Endothelial cell of umbilical vein (primary cell): ENCODE measurements around the gene TXNRD2. TPM values are rescaled to one million over a fixed set of nuclear protein-coding genes. Genes with fewer than 3 reads are reported as not detected.

Experiments used
- BruUV-seq: library from RNA; stranded (reverse); fragments of 400-500 nt; replicated peaks from 2 replicates; lab custom pipeline; 2021; lab: Mats Ljungman, UMichigan
- CTCF ChIA-PET: fragments of 300-600, 350-600 bp; sonication (Branson Sonifier 250); formaldehyde crosslinking; loops from one replicate; lab custom pipeline; 2021; ENCODE audit warnings: antibody characterized with exemption, inconsistent platforms; lab: Charles Lee
- POLR2A ChIA-PET: fragments of 300-600, 350-600 bp; sonication (Branson Sonifier 250); formaldehyde crosslinking; loops from one replicate; lab custom pipeline; 2021; ENCODE audit warnings: antibody characterized with exemption, inconsistent platforms; lab: Charles Lee
- DNase-seq: peaks from one replicate; pipeline ENCODE4 v3.0.0-alpha.2; 2011; ENCODE audit warnings: low read depth, low spot score
- FAIRE-seq: peaks from 2 replicates; lab custom pipeline; 2011; peaks lifted over from hg19 to GRCh38; lab: Jason Lieb, UNC
- H2AFZ ChIP-seq: 2 replicates; pipeline ENCODE4 v1.6.0; 2012; ENCODE audit warnings: low read depth, low read length, control low read depth, inconsistent platforms
- H3K27ac ChIP-seq: 2 replicates; pipeline ENCODE4 v1.5.1; 2011; ENCODE audit warnings: low read depth, mild to moderate bottlenecking, control low read depth, low read length, moderate library complexity; ENCODE audit not compliant: insufficient read depth
- H3K27me3 ChIP-seq, 2 experiments: 2 replicates each; pipeline versions ENCODE4 v1.6.0 to v1.6.1; 2011; ENCODE audit warnings: low read length in 2 of 2, mixed read lengths in 1 of 2; ENCODE audit not compliant: control insufficient read depth in 2 of 2, insufficient read depth in 2 of 2
- H3K36me3 ChIP-seq, 2 experiments: 2 replicates in 1 of 2; 3 replicates in 1 of 2; pipeline ENCODE4 v1.5.1; 2011; ENCODE audit warnings: low read length in 2 of 2, mild to moderate bottlenecking in 1 of 2, moderate library complexity in 1 of 2; ENCODE audit not compliant: control insufficient read depth in 2 of 2, insufficient read depth in 2 of 2; ENCODE audit errors: extremely low read depth in 1 of 2
- H3K4me1 ChIP-seq: 3 replicates; pipeline ENCODE4 v1.5.1; 2011; ENCODE audit warnings: mild to moderate bottlenecking, low read length; ENCODE audit not compliant: control insufficient read depth, insufficient read depth; ENCODE audit errors: extremely low read depth
- H3K4me2 ChIP-seq: 2 replicates; pipeline ENCODE4 v1.6.1; 2011; ENCODE audit warnings: low read length, control low read depth, mixed read lengths; ENCODE audit not compliant: insufficient read depth
- H3K4me3 ChIP-seq, 3 experiments: fragments of 200-600 bp in 1 of 3; sonication (generic), shearing (Covaris generic) in 1 of 3; replicated peaks in 1 of 3; 2 replicates each; pipeline ENCODE4 v1.5.1; 2011 to 2016; ENCODE audit warnings: control low read depth in 3 of 3, low read length in 3 of 3, mild to moderate bottlenecking in 2 of 3, inconsistent platforms in 1 of 3, low read depth in 1 of 3, moderate library complexity in 1 of 3; ENCODE audit not compliant: insufficient read depth in 1 of 3
- H3K79me2 ChIP-seq: 2 replicates; pipeline ENCODE4 v1.6.0; 2012; ENCODE audit warnings: low read length, inconsistent platforms; ENCODE audit not compliant: control insufficient read depth, insufficient read depth
- H3K9ac ChIP-seq: replicated peaks from 2 replicates; pipeline ENCODE3; 2011; ENCODE audit warnings: low read length, control low read depth; ENCODE audit not compliant: insufficient read depth; ENCODE audit errors: extremely low read depth
- H3K9me1 ChIP-seq: replicated peaks from 3 replicates; pipeline ENCODE4 v1.6.0; 2011; ENCODE audit warnings: mild to moderate bottlenecking, low read length; ENCODE audit not compliant: control insufficient read depth, insufficient read depth; ENCODE audit errors: extremely low read depth
- H3K9me3 ChIP-seq: replicated peaks from 2 replicates; pipeline ENCODE4 v1.5.1; 2012; ENCODE audit warnings: low read length, inconsistent platforms; ENCODE audit not compliant: control insufficient read depth, insufficient read depth
- H4K20me1 ChIP-seq: replicated peaks from 2 replicates; pipeline ENCODE3; 2011; ENCODE audit warnings: mild to moderate bottlenecking, low read length; ENCODE audit not compliant: control insufficient read depth, insufficient read depth; ENCODE audit errors: extremely low read depth
- CTCF ChIP-seq, 2 donors: IDR thresholded peaks; 1 replicate in 1 of 2; 2 replicates in 1 of 2; pipeline ENCODE4 v1.5.1; 2011; ENCODE audit warnings: low read length in 2 of 2, mild to moderate bottlenecking in 2 of 2, moderate library complexity in 2 of 2, control low read depth in 1 of 2, inconsistent platforms in 1 of 2, low read depth in 1 of 2; ENCODE audit not compliant: insufficient read depth in 1 of 2; ENCODE audit errors: extremely low read depth in 1 of 2
- EZH2 ChIP-seq: IDR thresholded peaks from 2 replicates; pipeline ENCODE4 v1.6.1; 2012; ENCODE audit warnings: borderline replicate concordance, low read depth, mild to moderate bottlenecking, moderate library complexity, low read length, inconsistent platforms; ENCODE audit not compliant: severe bottlenecking
- FOS ChIP-seq: IDR thresholded peaks from 2 replicates; pipeline ENCODE4 v1.6.1; 2011; ENCODE audit warnings: mild to moderate bottlenecking, low read length, moderate library complexity, borderline replicate concordance; ENCODE audit not compliant: insufficient read depth
- GATA2 ChIP-seq: IDR thresholded peaks from 2 replicates; pipeline ENCODE4 v1.7.0; 2011; ENCODE audit warnings: low read depth, mild to moderate bottlenecking, moderate library complexity, mixed read lengths, low read length; ENCODE audit not compliant: insufficient read length, insufficient read depth
- JUN ChIP-seq: IDR thresholded peaks from 2 replicates; pipeline ENCODE4 v1.6.1; 2011; ENCODE audit warnings: borderline replicate concordance, low read depth; ENCODE audit not compliant: insufficient read length, insufficient read depth
- MAX ChIP-seq: IDR thresholded peaks from 2 replicates; pipeline ENCODE4 v1.6.1; 2011; ENCODE audit not compliant: insufficient read depth, insufficient read length
- MYC ChIP-seq: IDR thresholded peaks from one replicate; pipeline ENCODE4 v1.6.1; 2011; ENCODE audit warnings: mild to moderate bottlenecking, low read depth, low read length
- POLR2A ChIP-seq: IDR thresholded peaks from 2 replicates; pipeline ENCODE4 v1.6.1; 2012; ENCODE audit warnings: low read depth, mild to moderate bottlenecking, control low read depth, low read length
- POLR2AphosphoS5 ChIP-seq: IDR thresholded peaks from 2 replicates; pipeline ENCODE4 v1.6.1; 2012; ENCODE audit warnings: low read depth, mild to moderate bottlenecking, control low read depth, low read length, moderate library complexity; ENCODE audit not compliant: insufficient read depth
- dilution Hi-C: fragments of 300-500 bp; cut with MboI; formaldehyde crosslinking; loops from one replicate; pipeline ENCODE4 v1.15.0; 2019; ENCODE audit warnings: low sequenced_read_pairs; ENCODE audit not compliant: extremely low pct_ligation_motif_present
- intact Hi-C: fragments of 100-400 bp; cut with micrococcal nuclease; formaldehyde crosslinking; loops from one replicate; pipeline ENCODE4 v1.10.0; 2022
- polyA plus RNA-seq, 4 experiments: library from polyadenylated mRNA; depleted of rRNA in 3 of 4; stranded (reverse) in 3 of 4; unstranded in 1 of 4; fragments of >200 nt; gene quantifications; 2 replicates each; pipeline versions ENCODE4 v1.2.1 to v1.2.3, GENCODE V29; 2011 to 2012; ENCODE audit warnings: missing spikeins in 1 of 4
- total RNA-seq: library from RNA; stranded (reverse); gene quantifications from 2 replicates; pipeline ENCODE4 v1.2.3, GENCODE V29; 2021

The TXNRD2 gene
- total and polyA plus RNA-seq, 2 donors (not counting 3 experiments of a cell fraction or from before 2014, with no cell fraction given) = 211 to 440 TPM

GRCh38 chr22:19848298-19849224 is 93.1 kb downstream of the TXNRD2 start:
- FAIRE-seq = peak; percentile 72
- CTCF ChIA-PET = interaction anchor here (1.3 to 2.7 kb wide), 4 partner anchors 27 to 118 kb away, joined by 3 to 10 read pairs (median 4); no protein-coding TSS in a partner anchor

More at GRCh38 chr22:19848298-19849224, 93.1 kb downstream of the TXNRD2 start:
- Histone ChIP-seq H2AFZ (no peak overlapping the region), H3K36me3 (peaks cover 15 to 25% of the 10 kb centered on the region in 2 experiments), H3K27ac (no peak overlapping the region), H3K4me3 (no peak overlapping the region), H4K20me1 (no peaks in the 10 kb centered on the region), H3K4me2 (no peak overlapping the region), H3K9ac (no peak overlapping the region), H3K27me3 (no peaks in the 10 kb centered on the region), H3K4me1 (peaks cover 43% of the 10 kb centered on the region), H3K79me2 (peaks cover 38% of the 10 kb centered on the region), H3K9me3 (no peaks in the 10 kb centered on the region), H3K9me1 (no peaks in the 10 kb centered on the region)
- intact Hi-C loops (no loop called here), dilution Hi-C loops (no loop called here)
- TF ChIP-seq FOS = no peak
- no peak for TF ChIP-seq MAX
- no peak for TF ChIP-seq EZH2
- peak; percentile 39 for TF ChIP-seq POLR2AphosphoS5
- TF ChIP-seq MYC = no peak
- TF ChIP-seq CTCF (IDR thresholded peaks at IDR 0.05; ENCODE audit: extremely low read depth in 1 of 2, insufficient read depth in 1 of 2, low read depth in 1 of 2, low read length in 2 of 2) = no peak
- TF ChIP-seq GATA2 = no peak
- TF ChIP-seq JUN = no peak
- peak; percentile 8 for TF ChIP-seq POLR2A
- POLR2A ChIA-PET = interaction anchor here (1.2 kb wide), 1 partner anchor 23 kb away, joined by 3 read pairs; no protein-coding TSS in a partner anchor
- no TSS peak for BruUV-seq
- peak; percentile 23 for DNase-seq
